Stimulated activated naive CD8-positive, alpha-beta T cell treated with anti-CD3 and anti-CD28 coated beads, Interleukin-15, amount 100 ng/mL, for 72 hours (primary cell): ENCODE results near the gene SGIP1.

Experiments used
- ATAC-seq: fragments of 150-1000 bp; cut with Tn5 transposase; 2 replicates; pipeline ENCODE4 v1.10.0; 2021; ENCODE audit warnings: mild to moderate bottlenecking, moderate library complexity
- DNase-seq, 2 donors: peaks; one replicate each; pipeline ENCODE4 v3.0.0; 2021 to 2022
- H3K27ac Mint-ChIP-seq, 2 donors: one replicate each; pipeline ENCODE4 v1.8.0; 2022; ENCODE audit warnings: mild to moderate bottlenecking in 2 of 2, mixed read lengths in 2 of 2, moderate library complexity in 2 of 2
- H3K27me3 Mint-ChIP-seq: one replicate; pipeline ENCODE4 v1.8.0; 2022; ENCODE audit warnings: mixed read lengths
- H3K4me1 Mint-ChIP-seq: one replicate; pipeline ENCODE4 v1.8.0; 2022; ENCODE audit warnings: mild to moderate bottlenecking, mixed read lengths
- H3K4me3 Mint-ChIP-seq, 2 donors: one replicate each; pipeline ENCODE4 v1.8.0; 2022; ENCODE audit warnings: mild to moderate bottlenecking in 2 of 2, mixed read lengths in 2 of 2, moderate library complexity in 1 of 2
- H3K9me3 Mint-ChIP-seq, 2 donors: one replicate each; pipeline ENCODE4 v1.8.0; 2022; ENCODE audit warnings: mixed read lengths in 2 of 2

Gene SGIP1

DNA sequence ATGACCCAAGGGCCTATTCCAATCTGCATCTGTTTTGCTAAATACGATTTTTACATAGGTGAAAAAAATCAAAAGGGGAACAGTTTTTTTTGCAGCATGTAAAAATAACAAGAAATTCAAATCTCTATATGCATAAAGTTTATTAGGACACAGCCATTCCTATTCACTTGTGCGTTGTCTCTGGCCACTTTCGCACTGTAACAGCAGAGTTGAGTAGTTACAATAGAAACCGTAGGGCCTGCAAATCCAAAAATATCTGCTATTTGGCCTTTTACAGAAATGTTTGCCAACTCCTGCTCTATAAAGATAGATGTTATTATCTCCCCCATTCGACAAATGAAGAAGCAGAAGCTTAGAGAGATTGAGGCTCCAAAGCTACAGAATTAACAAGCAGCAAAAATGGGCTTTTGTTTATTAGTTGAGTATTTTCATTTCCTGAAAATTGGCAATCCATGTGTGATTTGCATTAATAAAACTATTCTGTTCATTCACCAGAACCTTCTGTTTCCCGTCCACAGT lies 223.8 kb downstream of the SGIP1 start:
- ATAC-seq (no peak), DNase-seq (no peak)
- H3K4me3 Mint-ChIP-seq, result no peak overlapping the region
- H3K27ac Mint-ChIP-seq, result no peak overlapping the region
- H3K9me3 Mint-ChIP-seq, result no peaks in the 10 kb centered on the region
- peaks cover 21% of the 10 kb centered on the region for H3K27me3 Mint-ChIP-seq
- peaks cover 4% of the 10 kb centered on the region for H3K4me1 Mint-ChIP-seq

DNA sequence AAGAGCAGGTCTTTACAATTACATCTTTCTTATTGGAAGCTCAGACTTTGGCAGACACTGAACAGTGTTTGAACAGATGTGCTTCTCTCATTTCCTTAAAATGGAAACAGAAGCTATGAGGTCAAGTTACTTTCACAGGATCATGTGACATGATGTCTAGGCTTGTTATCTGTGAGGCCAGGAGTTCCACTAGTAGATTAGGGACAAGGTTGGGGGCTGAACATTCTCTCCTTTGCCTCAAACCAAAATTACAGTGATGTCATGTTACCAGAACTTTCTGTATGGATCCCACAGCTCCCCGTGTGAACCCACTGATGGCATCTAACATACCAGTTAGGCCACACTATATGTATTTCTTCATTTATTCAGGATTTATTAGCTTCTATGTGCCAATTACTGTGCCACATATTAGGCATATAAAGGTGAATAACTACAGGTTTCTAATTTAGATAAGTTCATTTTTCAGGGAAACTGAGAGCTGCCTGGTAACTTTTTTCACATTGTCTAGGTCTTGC lies 224.3 kb downstream of the SGIP1 start:
- ATAC-seq (no peak), DNase-seq (no peak)
- H3K4me3 Mint-ChIP-seq, result no peak overlapping the region

DNA sequence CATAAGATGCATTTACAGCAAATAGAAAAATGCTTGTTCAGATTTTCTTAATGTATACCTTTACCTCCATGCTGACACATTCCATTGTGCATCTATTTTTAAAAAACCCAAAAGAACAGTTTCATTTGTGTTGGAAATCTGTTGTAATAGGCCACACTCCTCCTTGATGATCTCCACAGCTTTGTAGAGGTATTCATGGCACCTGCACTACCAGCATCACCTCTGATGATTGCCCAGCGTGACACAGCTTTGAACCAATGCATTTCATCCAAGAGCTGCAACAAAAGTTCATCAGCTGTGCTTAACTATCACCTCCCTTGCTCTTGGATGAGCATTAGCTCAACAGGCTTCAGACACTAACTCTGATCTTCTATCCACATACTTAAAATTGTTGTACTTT lies 226.6 kb downstream of the SGIP1 start:
- Mint-ChIP-seq H3K4me1 (no peaks in the 10 kb centered on the region), H3K27me3 (peaks cover 9% of the 10 kb centered on the region), H3K9me3 (no peaks in the 10 kb centered on the region), H3K27ac (no peak overlapping the region), H3K4me3 (no peak overlapping the region)
- ATAC-seq (no peak), DNase-seq (no peak)

More for the DNA sequence above, 224.3 kb downstream of the SGIP1 start:
- no peaks in the 10 kb centered on the region for H3K4me1 Mint-ChIP-seq
- H3K27me3 Mint-ChIP-seq, result peaks cover 16% of the 10 kb centered on the region
- no peaks in the 10 kb centered on the region for H3K9me3 Mint-ChIP-seq
- H3K27ac Mint-ChIP-seq, result no peak overlapping the region

DNA sequence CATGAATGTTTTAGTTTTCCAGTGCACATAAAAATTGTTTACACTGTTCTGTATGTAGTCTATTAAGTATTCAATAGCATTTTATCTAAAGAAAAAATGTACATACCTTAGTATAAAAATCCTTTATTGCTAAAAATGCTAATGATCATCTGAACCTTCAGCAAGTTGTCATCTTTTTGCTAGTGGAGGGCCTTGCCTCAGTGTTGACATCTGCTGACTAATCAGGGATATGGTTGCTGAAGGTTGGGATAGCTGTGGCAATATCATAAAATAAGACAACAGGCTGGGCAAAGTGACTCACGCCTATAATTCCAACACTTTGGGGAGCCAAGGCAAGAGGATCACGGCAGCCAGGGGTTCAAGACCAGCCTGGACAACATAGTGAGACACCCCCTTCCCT lies 227.3 kb downstream of the SGIP1 start:
- Mint-ChIP-seq H3K27me3 (peaks cover 9% of the 10 kb centered on the region), H3K27ac (no peak overlapping the region), H3K4me3 (no peak overlapping the region), H3K4me1 (no peaks in the 10 kb centered on the region), H3K9me3 (no peaks in the 10 kb centered on the region)
- DNase-seq (no peak), ATAC-seq (no peak)

DNA sequence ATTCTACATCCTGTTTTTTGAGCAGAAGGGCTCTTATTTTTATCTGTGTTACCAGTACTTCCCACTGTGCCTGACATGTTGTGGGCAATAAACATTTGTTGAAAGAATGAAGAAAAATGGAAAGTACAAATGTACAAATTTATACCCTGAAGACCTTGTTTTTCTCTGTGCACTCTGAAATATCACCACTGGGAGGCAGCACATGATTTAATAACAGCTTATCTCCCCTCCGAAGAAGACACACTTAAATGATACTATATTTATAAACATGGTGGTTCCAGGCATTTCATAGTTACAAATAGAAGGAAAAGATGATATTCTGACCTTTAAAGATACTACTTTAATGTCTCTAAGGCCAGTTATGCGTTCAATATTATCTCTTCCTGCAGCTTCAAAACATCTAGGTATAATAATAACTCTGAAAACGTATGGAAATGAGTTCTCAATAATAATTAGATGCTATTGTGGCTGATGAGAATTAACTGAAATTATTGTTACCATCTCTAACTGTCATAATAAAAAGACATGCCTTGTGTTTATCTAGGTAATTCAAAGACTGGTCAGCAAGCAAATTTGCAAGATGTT lies 231.1 kb downstream of the SGIP1 start:
- no peak overlapping the region for H3K4me3 Mint-ChIP-seq
- H3K27ac Mint-ChIP-seq, result no peak overlapping the region
- H3K27me3 Mint-ChIP-seq, result no peaks in the 10 kb centered on the region
- DNase-seq (peak; percentile 44 to 45), ATAC-seq (peak; percentile 69)
- H3K9me3 Mint-ChIP-seq, result no peaks in the 10 kb centered on the region
- peaks cover 23% of the 10 kb centered on the region for H3K4me1 Mint-ChIP-seq

DNA sequence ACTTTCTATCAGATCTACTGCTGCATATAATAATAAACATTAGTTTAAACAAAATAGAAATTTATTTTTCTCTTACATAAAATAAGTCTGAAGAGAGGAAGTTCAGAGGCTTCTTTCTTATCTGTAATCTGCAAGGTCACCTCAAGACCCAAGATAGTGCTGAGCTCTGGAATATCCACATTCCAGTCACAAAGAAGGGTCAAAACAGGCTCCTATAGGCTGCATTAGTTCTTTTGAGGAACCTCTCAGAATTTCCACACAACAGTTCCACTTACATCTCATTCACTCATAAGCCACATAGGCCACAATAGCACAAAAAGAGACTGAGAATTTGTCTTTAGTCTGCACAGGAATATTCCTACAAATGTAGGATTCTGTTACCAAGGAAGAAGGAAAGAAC lies 233.7 kb downstream of the SGIP1 start:
- DNase-seq, result no peak
- no peak for ATAC-seq
- H3K4me1 Mint-ChIP-seq, result peaks cover 35% of the 10 kb centered on the region
- H3K4me3 Mint-ChIP-seq, result no peak overlapping the region
- H3K27ac Mint-ChIP-seq, result no peak overlapping the region
- no peaks in the 10 kb centered on the region for H3K27me3 Mint-ChIP-seq
- H3K9me3 Mint-ChIP-seq, result no peaks in the 10 kb centered on the region

DNA sequence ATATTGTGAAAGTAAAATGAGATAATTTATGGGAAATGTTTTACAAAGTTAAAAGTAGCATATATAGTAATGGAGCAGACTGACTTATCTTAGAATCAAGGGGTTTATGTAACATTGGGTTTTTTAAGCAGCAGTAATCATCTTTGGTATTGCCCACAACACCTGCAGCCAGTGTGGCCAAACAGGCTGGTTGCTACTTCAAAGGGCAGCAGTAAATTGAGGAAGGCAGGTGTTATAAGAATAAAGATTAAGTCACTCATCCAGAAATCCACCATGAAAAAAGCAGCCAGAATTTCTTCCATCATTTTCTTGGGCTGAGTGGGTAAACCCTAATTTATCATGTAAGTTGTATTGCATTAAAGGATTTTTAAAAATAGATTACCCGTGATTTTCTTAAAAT lies 235.0 kb downstream of the SGIP1 start:
- no peaks in the 10 kb centered on the region for H3K9me3 Mint-ChIP-seq
- peaks cover 35% of the 10 kb centered on the region for H3K4me1 Mint-ChIP-seq
- no peak for DNase-seq
- peak overlapping the region in 1 of 2 donors; percentile 42 for H3K4me3 Mint-ChIP-seq
- ATAC-seq, result no peak
- no peaks in the 10 kb centered on the region for H3K27me3 Mint-ChIP-seq
- peak overlapping the region; percentile 29 to 38 for H3K27ac Mint-ChIP-seq

DNA sequence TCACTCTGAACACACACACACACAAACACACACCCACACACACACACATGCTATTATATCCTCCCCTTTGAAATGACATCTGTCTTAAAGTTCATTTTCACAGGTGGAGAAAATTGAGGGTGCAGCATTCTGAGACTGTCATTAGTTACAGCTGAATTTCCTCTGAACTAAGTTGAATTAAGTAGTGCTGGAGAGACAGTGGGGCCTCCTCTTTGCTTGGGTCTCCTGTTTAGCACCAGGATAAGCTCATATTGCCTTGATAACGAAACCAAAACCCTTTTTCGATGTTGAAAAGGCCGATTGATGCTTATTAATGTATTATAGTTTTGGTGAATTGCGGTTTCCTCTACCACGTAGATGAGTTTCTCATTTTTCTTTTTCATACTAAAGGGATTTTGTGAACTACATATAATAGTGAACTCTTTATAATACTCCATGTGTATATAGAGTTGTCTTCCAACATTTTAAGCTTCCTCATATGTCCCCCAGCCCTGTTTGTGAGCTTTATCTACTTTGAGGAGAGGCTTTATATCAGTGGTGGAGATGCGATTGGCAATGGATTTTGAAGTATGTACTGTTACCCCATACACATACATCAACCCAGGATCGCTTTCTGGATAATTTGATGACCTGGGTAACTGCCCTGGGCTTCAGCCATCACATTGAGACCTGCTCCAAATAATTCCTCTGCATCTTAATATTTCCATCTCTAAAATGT lies 235.7 kb downstream of the SGIP1 start:
- H3K4me3 Mint-ChIP-seq, result peak overlapping the region; percentile 48 to 60
- peak in 1 of 2 donors; percentile 12 for DNase-seq
- H3K27me3 Mint-ChIP-seq, result no peaks in the 10 kb centered on the region
- no peaks in the 10 kb centered on the region for H3K9me3 Mint-ChIP-seq
- peaks cover 35% of the 10 kb centered on the region for H3K4me1 Mint-ChIP-seq
- peak; percentile 76 for ATAC-seq
- H3K27ac Mint-ChIP-seq, result peak overlapping the region in 1 of 2 donors; percentile 19

DNA sequence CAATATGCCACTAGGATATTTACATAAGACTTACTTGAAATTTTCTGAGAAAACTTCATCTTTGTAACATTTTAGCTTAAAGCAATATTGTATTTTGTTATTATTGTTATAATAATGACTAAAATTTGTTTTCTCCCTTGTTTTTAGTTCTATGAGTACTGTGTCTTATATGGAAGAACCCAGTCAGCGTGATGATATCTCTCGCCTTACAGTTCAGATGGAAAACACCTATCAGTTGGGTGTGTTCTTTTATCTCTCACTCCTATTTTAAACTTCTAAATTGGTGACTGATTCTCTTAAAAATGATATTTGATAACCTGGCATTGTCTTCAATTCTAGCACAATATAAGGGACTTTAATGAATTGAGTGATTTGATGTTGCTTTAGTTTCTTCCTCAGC lies 236.3 kb downstream of the SGIP1 start:
- Mint-ChIP-seq H3K27me3 (no peaks in the 10 kb centered on the region), H3K4me1 (peaks cover 35% of the 10 kb centered on the region), H3K4me3 (peak overlapping the region; percentile 46 to 60), H3K27ac (peak overlapping the region in 1 of 2 donors; percentile 75), H3K9me3 (no peaks in the 10 kb centered on the region)
- no peak for ATAC-seq
- no peak for DNase-seq

DNA sequence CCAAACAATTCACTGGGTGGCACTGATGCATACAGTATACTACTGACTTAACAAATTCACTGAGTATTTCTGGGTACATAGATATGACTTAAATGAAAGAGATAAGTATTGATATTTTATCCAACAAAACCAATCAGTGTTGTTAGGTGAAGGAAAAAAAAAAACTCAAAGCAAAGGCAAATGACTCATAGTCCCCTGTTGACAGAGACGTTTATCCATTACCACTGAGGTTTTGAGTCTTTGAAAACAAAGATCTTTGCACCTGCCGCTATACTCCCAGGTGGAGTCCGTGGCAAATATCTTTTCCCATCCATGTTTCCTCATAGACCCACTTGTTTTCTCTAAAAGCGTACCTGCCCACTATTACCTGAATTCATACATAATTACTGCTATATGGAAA lies 236.7 kb downstream of the SGIP1 start:
- H3K4me3 Mint-ChIP-seq, result peak overlapping the region; percentile 46 to 60
- H3K9me3 Mint-ChIP-seq, result no peaks in the 10 kb centered on the region
- peaks cover 35% of the 10 kb centered on the region for H3K4me1 Mint-ChIP-seq
- peak overlapping the region in 1 of 2 donors; percentile 72 for H3K27ac Mint-ChIP-seq
- ATAC-seq (peak; percentile 68), DNase-seq (no peak)
- no peaks in the 10 kb centered on the region for H3K27me3 Mint-ChIP-seq

DNA sequence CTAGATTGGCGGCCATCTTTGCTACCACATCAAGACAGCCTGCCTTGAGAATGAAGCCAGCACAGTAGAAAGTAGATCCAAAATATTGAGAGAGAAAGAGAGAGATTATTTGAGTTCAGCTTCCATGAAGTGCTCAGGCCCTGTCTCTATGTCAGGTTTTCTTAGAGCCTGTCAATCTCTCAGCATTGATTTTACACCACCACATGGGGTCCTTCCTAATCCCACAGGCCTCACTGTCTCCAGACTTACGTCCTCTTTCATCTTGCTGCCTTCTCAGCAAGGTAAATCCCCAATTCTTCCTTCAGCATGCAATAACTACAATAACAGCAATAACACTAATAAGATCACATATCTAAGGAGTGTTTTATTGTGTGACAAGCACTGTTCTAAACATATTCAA lies 239.3 kb downstream of the SGIP1 start:
- Mint-ChIP-seq H3K27ac (no peak overlapping the region), H3K9me3 (no peaks in the 10 kb centered on the region), H3K4me3 (no peak overlapping the region), H3K4me1 (peaks cover 29% of the 10 kb centered on the region), H3K27me3 (no peaks in the 10 kb centered on the region)
- ATAC-seq (no peak), DNase-seq (no peak)

DNA sequence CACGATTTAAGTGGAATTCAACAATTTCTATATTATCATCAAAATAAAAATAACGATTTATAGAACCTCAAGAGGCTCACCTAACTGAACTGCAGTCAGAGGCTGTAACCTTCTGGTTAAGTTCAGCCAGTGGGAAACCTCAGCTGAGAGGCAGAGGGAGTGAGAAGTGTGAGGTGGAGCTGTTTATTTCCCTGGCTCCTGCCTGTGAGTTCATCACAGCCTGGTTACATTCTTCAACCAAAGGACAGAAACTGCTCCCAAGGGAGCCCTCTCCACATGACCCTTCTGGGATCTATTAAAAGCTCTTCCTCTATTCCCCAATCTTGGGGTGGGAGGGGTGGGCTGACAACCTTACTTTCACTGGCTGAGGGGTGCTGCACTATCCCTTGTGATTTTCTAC lies 240.5 kb downstream of the SGIP1 start:
- H3K4me1 Mint-ChIP-seq, result peaks cover 18% of the 10 kb centered on the region
- no peak overlapping the region for H3K4me3 Mint-ChIP-seq
- no peak for ATAC-seq
- DNase-seq, result no peak
- H3K9me3 Mint-ChIP-seq, result no peaks in the 10 kb centered on the region
- no peak overlapping the region for H3K27ac Mint-ChIP-seq
- H3K27me3 Mint-ChIP-seq, result no peaks in the 10 kb centered on the region

DNA sequence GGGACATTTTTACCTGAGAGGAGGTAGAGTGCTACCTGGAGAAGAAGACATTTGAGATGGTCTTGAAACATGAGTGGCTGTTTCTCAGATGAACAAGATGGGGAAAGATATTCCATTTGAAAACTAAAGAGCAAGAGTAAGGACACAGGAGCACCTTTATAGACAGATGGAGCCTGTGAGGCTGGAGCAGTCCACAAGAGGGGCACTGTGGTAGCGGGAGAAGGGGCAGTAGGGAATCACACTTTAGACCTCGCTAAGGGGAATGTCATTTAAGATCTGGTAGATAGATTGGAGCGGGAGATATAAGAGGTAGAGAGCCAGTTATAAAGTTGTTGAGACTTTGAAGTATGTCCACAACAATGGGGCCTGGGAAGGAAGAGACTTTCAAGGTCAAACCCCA lies 241.7 kb downstream of the SGIP1 start:
- ATAC-seq, result no peak
- no peak overlapping the region for H3K27ac Mint-ChIP-seq

DNA sequence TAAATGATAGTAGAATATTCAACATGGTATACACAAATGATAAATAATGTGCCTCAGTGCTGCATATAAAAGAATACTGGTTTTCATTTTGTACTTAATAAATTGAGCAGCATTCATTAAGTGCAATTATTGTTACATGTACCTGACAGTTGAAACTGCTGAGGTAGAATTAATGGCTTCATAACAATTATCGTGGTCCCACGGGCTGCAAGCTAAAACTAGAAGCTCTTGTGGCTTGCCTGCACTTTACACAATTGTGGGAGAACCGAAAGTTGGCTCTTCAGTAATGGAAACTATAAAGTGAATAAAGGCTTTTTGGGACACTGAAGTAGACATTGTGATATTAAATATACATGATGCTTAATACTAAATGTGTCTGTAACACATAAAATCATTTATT lies 243.9 kb downstream of the SGIP1 start:
- no peaks in the 10 kb centered on the region for H3K27me3 Mint-ChIP-seq
- ATAC-seq, result no peak

More for the DNA sequence above, 241.7 kb downstream of the SGIP1 start:
- H3K9me3 Mint-ChIP-seq, result peaks cover 0 to 5% of the 10 kb centered on the region in 2 donors
- no peak for DNase-seq
- no peaks in the 10 kb centered on the region for H3K27me3 Mint-ChIP-seq
- no peak overlapping the region for H3K4me3 Mint-ChIP-seq
- peaks cover 6% of the 10 kb centered on the region for H3K4me1 Mint-ChIP-seq

DNA sequence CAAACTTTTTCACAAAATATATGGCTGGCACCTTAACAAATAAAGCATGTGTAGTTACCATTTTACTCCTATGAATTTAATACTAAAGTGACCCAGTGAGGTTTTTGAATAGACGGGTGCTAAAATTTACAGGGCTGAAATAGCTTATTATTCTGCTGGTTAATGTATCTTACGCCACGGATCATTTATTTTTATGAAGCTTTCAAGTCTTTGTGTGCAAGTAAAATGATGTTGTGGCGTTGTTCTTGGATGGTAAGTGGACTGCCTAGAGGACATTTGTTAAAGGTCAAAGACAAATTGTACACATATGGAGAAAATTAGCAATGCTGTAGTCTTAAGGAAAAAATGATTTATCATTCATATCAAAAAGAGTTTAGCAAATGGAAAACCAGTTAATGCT lies 244.3 kb downstream of the SGIP1 start:
- Mint-ChIP-seq H3K4me1 (no peaks in the 10 kb centered on the region), H3K4me3 (no peak overlapping the region), H3K27me3 (no peaks in the 10 kb centered on the region), H3K27ac (no peak overlapping the region), H3K9me3 (peaks cover 0 to 9% of the 10 kb centered on the region in 2 donors)
- ATAC-seq (no peak), DNase-seq (no peak)

More for the DNA sequence above, 243.9 kb downstream of the SGIP1 start:
- Mint-ChIP-seq H3K4me1 (no peaks in the 10 kb centered on the region), H3K9me3 (peaks cover 0 to 9% of the 10 kb centered on the region in 2 donors), H3K27ac (no peak overlapping the region), H3K4me3 (no peak overlapping the region)
- DNase-seq, result no peak

DNA sequence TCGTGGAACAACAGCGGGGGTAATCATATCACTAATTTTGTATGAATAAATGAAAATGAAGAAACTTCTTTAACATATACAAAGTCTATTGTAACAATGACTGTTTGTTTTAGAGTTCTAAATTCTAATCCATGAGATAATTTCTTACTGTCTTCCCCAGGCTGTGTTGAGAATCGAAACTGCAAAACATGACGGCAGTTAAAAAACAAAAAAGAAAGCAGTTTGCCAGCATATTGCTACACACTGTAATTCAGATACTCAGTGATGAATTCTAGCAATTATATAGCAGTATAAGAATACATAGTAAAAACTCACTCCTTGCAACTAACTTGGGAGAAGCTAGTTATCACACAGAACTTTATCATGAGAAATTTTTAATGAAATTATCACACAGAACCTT lies 245.0 kb downstream of the SGIP1 start:
- Mint-ChIP-seq H3K27me3 (no peaks in the 10 kb centered on the region), H3K4me3 (no peak overlapping the region), H3K4me1 (no peaks in the 10 kb centered on the region), H3K27ac (no peak overlapping the region), H3K9me3 (peaks cover 0 to 9% of the 10 kb centered on the region in 2 donors)
- ATAC-seq (no peak), DNase-seq (no peak)
